Measurements from ENCODE around the gene GLRX5. TPM values are rescaled to one million over a fixed set of nuclear protein-coding genes. Genes with fewer than 3 reads are reported as not detected.

GLRX5 gene
- polyA plus RNA-seq, 1 experiment, result 58.6 TPM

DNA sequence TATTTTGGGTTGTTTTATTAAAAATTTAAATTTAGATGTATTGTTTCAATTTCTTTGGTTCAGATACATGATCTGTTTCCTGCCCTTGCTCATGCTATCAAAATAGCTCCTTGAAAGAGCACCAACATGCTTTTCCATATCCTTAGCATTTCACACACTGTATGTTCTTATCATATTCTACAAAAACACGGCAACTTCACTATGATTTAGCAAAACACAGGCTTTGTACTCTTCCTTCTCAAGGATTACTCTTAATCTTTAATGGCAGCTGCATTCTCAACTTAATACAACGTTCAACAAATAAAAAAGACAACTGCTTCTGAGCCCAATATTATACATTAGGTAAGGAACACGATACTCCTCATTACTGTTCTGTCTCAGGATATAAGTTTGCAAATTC, 2.9 kb upstream of the GLRX5 start:
- Histone ChIP-seq H3K9me3 (ENCODE audit: control insufficient read depth, insufficient read depth, low read length) (no peaks in the 10 kb centered on the region), H3K4me3 (ENCODE audit: low read depth, low read length) (peak overlapping the region; percentile 83), H3K27me3 (ENCODE audit: control insufficient read depth, insufficient read depth, low read length) (no peaks in the 10 kb centered on the region), H3K27ac (ENCODE audit: low read depth, low read length) (peak overlapping the region; percentile 62)
- POLR2A ChIA-PET, result no interaction called here
- CTCF ChIA-PET, result no interaction called here
- no peak for TF ChIP-seq CTCF (IDR thresholded peaks at IDR 0.05; ENCODE audit: low read depth, low read length)
- no peak for DNase-seq (ENCODE audit: low read depth, low spot score)

DNA sequence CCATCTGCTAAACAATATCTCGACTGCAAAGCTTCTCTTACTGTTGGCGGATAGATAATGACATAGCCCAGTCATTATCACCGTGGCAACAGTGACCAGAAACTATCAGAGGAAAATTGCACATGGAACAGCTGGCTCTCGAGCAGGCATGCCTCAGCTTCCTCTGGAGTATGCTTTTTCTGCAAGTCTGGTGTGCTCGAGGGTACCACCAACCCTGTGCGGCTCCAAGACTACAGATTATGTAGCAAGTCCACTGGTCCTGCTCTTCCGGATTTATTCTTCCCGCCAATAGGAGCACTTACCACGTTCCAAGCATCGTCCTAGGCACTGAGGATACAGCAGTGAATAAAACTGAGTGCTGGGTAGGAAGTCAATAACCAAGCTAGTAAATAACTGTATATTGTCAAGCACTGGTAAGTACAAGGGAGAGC, 1.4 kb upstream of the GLRX5 start:
- POLR2A ChIA-PET, result interaction anchor here (0.7 to 2.1 kb wide), 3 partner anchors 10 to 18 kb away, joined by 3 to 9 read pairs (median 6); no protein-coding TSS in a partner anchor
- no peak for DNase-seq (ENCODE audit: low read depth, low spot score)
- Histone ChIP-seq H3K9me3 (ENCODE audit: control insufficient read depth, insufficient read depth, low read length) (no peaks in the 10 kb centered on the region), H3K27me3 (ENCODE audit: control insufficient read depth, insufficient read depth, low read length) (no peaks in the 10 kb centered on the region), H3K27ac (ENCODE audit: low read depth, low read length) (peak overlapping the region; percentile 90), H3K4me3 (ENCODE audit: low read depth, low read length) (peak overlapping the region; percentile 83)
- CTCF ChIA-PET, result interaction anchor here (1.1 to 1.9 kb wide), 2 partner anchors 91 to 106 kb away, joined by 6 to 11 read pairs; no protein-coding TSS in a partner anchor
- no peak for TF ChIP-seq CTCF (IDR thresholded peaks at IDR 0.05; ENCODE audit: low read depth, low read length)

DNA sequence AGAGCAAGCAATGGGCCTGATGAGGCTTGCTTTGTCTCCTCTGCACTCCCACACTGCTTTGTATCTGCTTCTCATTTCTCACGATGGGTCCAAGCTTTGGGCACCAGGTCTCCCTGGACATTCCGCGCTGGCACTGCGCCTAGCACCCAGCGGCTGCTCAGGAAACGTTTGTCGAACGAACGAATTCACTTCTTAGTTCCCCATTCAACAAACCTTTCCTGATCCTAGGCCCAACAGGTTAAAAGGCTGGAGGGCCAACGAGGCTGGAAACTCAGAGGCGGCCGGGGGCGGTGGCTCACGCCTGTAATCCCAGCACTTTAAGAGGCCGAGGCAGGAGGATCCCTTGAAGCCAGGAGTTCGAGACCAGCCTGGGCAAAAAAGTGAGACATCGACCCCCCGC, 1.0 kb upstream of the GLRX5 start:
- DNase-seq (ENCODE audit: low read depth, low spot score), result no peak
- POLR2A ChIA-PET, result interaction anchor here (0.7 to 2.1 kb wide), 4 partner anchors 8 to 30 kb away, joined by 3 to 9 read pairs (median 4); no protein-coding TSS in a partner anchor
- CTCF ChIA-PET, result interaction anchor here (1.1 to 1.9 kb wide), 2 partner anchors 91 to 107 kb away, joined by 6 to 11 read pairs; no protein-coding TSS in a partner anchor
- no peak for TF ChIP-seq CTCF (IDR thresholded peaks at IDR 0.05; ENCODE audit: low read depth, low read length)
- Histone ChIP-seq H3K4me3 (ENCODE audit: low read depth, low read length) (peak overlapping the region; percentile 83), H3K27ac (ENCODE audit: low read depth, low read length) (peak overlapping the region; percentile 90), H3K27me3 (ENCODE audit: control insufficient read depth, insufficient read depth, low read length) (no peaks in the 10 kb centered on the region), H3K9me3 (ENCODE audit: control insufficient read depth, insufficient read depth, low read length) (no peaks in the 10 kb centered on the region)

DNA sequence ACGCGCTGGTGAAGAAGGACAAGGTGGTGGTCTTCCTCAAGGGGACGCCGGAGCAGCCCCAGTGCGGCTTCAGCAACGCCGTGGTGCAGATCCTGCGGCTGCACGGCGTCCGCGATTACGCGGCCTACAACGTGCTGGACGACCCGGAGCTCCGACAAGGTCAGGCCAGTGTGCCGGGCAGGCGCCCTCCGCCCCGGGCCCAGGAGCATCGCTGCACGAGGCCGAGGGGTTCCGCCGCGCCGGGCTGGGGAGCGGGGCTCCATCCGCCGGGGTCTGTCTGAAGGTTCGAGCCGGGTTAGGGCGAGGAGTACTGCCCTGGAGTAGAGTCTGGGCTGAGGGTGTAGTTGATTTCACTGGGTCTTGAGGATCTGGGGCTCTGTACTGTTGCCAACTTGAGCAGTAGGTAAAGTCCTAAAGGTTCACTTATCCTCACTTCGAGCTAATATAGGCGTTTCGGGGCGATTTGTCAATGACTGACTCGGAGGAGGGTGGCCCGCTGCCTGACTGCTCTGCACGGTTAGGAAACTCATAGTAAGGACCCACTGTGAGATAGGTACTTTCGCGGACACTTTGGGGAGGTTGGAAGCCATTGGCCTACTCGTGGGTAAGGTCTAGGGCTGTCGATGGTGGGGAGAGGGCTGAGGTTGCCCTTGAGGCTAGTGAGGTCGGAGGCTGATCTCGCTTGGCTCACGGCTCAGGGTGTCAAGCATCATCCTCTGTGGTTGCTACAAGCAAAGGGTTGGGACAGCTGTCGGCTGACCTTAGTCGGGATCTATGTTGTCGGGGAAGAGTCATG, 574 bp downstream of the GLRX5 start:
- Histone ChIP-seq H3K9me3 (ENCODE audit: control insufficient read depth, insufficient read depth, low read length) (no peaks in the 10 kb centered on the region), H3K27me3 (ENCODE audit: control insufficient read depth, insufficient read depth, low read length) (no peaks in the 10 kb centered on the region), H3K4me3 (ENCODE audit: low read depth, low read length) (peak overlapping the region; percentile 81), H3K27ac (ENCODE audit: low read depth, low read length) (peak overlapping the region; percentile 22)
- DNase-seq (ENCODE audit: low read depth, low spot score), result no peak
- CTCF ChIA-PET, result interaction anchor here (0.5 to 2.6 kb wide), 3 partner anchors 8 to 120 kb away, joined by 3 to 22 read pairs (median 9); no protein-coding TSS in a partner anchor
- no peak for TF ChIP-seq CTCF (IDR thresholded peaks at IDR 0.05; ENCODE audit: low read depth, low read length)
- POLR2A ChIA-PET, result interaction anchor here (2.1 kb wide), 1 partner anchor 20 kb away, joined by 9 read pairs; no protein-coding TSS in a partner anchor

- Histone ChIP-seq H3K4me3 (ENCODE audit: low read depth, low read length) (peak overlapping the region; percentile 81), H3K27me3 (ENCODE audit: control insufficient read depth, insufficient read depth, low read length) (no peaks in the 10 kb centered on the region), H3K27ac (ENCODE audit: low read depth, low read length) (no peak overlapping the region), H3K9me3 (ENCODE audit: control insufficient read depth, insufficient read depth, low read length) (no peaks in the 10 kb centered on the region)
- DNase-seq (ENCODE audit: low read depth, low spot score), result no peak
- no peak for TF ChIP-seq CTCF (IDR thresholded peaks at IDR 0.05; ENCODE audit: low read depth, low read length)
- CTCF ChIA-PET, result interaction anchor here (0.5 to 2.6 kb wide), 3 partner anchors 9 to 121 kb away, joined by 3 to 22 read pairs (median 9); no protein-coding TSS in a partner anchor
- POLR2A ChIA-PET, result no interaction called here
Observed at GRCh38 chr14:95536036-95536593, 1.3 kb downstream of the GLRX5 start.

All from AG04450 (cell line).